Ecto neural progenitor cell (in vitro differentiated cells): ENCODE data around the gene KRTAP4-3.
"Not testable (repeated sequence)": the region's sequence is repeated elsewhere in the genome, so short reads cannot be mapped to it uniquely, and the experiment has no call there.

Experiments used
- DNase-seq: peaks from one replicate; pipeline ENCODE4 v3.0.0-alpha.2; 2018; ENCODE audit warnings: low spot score

Gene KRTAP4-3

DNA sequence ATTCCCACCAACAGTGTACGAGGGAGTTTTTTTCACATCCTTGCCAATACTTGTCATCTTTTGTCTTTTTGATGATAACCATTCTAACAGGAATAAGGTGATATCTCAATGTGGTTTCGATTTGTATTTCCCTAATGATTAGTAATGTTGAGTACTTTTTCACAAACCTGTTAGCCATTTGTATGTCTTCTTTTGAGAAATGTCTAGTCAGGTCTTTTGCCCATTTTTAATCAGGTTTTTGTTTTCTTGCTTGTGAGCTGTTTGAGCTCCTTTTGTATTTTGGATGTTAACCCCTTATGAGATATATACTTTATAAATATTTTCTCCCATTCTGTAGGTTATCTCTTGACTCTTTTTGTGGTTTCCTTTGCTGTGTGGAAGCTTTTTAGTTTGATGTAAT is 16.5 kb downstream of the KRTAP4-3 start:
- DNase-seq, result no peak

DNA sequence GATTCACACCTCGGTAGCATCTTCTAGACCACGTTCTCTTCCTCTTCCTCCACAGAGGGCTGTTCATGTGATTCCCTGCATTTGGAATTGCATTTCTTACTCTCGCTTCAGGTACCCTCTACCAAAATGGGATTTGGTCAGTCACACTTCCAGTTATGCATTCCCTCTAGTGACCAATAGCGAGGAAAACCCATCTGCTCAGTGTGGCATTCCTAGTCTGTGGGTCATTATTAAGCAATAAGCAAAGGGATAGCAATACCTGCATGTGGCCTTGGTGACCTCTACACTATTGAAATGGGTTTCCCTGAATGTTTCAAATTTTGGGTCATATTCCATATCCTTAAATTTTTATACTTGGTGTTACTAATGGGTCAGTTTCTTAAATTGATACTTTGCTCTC is 18.0 kb downstream of the KRTAP4-3 start:
- DNase-seq, result no peak

DNA sequence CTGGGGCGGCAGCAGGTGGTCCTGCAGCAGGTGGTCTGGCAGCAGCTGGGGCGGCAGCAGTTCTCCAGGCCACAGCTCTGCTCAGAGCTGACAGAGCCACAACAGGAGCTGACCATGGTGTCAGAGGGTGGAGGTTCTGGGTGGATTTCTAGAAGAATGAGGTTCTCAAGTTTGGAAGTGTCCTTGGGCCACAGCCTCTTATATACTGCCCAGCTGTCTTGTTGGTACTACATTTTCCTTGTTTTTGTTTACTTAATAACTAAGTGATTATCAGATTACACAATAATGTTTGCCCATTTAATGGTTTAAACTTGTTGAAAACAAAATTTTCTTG is 18.4 kb downstream of the KRTAP4-3 start, which contains the start of gene KRTAP4-5:
Gene KRTAP4-5, minus strand, starts transcription at position 174 of the 334 bp plus-strand sequence. Its CDS starts 58 bp downstream, at position 116.
- no peak for DNase-seq

DNA sequence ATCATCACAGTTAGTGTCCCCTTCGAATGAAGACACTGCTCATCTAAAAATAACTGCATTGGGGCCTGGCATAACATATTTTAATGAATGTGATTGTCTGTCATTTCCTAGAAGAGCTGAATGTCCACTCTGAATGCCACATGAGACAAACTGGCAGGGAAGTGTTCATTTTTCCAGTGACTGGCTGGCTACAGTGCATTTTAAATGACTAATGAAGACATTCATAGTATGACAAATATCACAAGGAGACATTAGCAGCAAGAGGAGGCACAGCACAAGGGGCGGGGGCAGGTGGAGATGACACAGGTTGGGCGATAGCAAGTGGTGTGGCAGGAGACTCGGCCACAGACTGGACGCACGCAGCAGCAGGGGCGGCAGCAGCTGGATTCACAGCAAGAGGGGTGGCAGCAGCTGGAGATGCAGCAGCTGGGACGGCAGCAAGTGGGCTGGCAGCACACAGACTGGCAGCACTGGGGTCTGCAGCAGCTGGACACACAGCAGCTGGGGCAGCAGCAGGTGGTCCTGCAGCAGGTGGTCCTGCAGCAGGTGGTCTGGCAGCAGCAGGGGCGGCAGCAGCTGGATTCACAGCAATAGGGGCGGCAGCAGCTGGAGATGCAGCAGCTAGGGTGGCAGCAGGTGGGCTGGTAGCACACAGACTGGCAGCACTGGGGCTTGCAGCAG is 18.9 kb downstream of the KRTAP4-3 start:
- not testable (repeated sequence) for DNase-seq

DNA sequence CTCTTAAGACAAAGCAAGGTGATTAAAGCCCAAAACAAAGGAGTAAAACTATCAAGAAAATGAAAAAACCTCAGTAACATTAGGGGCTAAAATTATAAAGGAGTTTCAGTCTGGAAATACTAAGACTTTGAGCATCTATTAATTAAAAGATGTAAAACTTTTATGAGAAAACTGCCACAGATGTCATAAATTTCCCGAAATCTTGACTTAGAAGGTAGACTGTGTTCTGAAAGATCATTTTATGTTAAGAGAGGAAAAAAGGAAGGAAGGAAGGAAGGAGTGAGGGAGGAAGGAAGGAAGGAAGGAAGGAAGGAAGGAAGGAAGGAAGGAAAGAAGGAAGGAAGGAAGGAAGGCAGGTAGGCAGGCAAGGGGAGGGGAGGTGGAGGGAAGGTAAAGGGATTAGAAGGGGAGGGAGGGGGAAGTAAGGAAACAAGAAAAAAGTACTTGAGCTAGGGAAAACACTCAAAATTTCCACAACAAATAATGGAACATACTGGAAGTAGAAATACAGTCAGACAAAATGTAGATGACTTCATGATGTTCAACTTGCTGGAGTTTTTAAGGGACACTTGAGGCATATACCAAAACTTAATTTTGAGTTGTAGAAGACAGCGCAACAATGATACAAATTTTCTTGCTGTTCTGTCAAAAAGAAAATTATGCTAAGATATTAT is 20.4 kb downstream of the KRTAP4-3 start:
- no peak for DNase-seq

DNA sequence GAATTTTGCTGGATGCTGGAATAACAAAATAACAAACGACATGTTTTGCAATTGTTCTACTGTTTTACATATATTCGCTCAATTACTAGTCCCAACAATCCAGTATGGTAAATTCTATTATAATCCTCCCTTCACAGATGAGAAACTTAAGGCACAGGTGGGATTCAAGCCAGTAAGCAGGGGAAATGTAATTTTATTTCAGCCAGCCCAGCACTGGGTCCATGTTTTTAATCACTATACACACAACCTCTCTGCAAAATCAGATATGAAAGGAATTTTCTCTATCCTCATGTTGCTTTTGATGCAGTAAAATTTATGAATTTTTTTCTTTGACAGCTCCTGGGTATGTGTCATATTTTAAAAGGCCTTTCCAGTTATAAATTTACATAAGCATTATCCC is 22.8 kb downstream of the KRTAP4-3 start:
- no peak for DNase-seq

DNA sequence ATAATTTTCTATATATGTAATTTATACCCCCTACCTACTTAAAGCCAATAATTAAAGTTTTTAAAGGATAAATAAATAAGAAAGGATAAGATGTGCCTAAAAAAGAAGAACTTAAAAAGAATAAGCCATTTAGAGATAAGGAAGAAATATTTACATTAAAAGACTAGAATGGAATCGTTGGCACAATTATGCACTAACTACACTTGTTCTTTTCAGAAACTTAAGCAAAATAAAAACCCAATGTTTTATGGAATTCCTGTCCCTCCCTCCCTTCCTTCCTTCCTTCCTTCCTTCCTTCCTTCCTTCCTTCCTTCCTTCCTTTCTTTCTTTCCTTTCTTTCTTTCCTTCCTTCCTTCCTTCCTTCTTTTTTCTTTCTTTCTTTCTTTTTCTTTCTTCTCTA is 23.2 kb downstream of the KRTAP4-3 start:
- no peak for DNase-seq

DNA sequence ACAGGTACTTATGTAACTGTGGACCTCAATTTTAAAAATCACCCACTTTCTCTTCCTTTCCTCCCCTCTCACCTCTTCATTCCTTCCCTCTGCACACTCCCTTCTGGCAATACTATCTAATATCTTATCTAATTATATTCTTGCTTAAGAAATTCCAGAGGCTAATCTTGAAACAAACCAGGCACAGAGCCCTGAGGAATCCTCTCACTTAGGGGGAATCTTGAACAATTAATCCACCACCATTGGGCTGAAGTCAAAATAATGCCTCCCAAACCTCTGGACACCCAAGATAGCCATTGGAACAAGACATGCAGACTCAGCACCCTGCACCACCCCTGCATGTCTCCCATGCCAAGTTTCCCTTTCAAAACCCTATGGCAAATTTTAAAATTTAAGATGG is 26.7 kb downstream of the KRTAP4-3 start:
- DNase-seq, result no peak

DNA sequence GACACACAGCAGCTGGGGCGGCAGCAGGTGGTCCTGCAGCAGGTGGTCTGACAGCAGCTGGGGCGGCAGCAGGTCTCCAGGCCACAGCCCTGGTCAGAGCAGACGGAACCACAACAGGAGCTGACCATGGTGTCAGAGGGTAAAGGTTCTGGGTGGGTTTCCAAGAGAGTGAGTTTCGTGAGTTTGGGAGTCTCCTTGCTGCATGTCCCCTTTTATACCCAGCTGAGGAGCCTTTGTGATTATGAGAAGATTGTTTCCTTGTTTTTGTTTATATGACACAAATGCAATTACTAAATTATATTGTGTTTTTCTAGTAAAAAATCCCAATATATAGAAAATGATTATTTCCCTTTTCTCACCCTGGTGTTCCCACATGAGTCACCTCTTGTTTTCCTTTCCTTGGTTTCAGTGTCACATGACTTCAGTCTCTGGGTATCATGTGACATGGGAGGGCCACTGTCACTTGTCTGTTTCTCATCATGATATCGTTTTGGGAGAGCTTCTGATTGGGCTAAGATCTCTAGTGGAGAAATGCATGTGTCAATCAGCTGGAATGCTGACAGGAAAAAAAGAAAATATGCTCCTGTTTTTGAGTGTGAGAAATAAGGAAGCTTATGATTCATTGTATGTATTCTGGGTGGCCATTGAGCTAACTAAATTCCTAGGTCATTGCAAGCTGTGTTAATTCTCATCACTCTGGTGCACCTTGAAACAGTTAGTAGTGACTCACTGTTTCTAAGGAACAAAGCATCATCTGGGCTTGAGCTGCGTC is 27.5 kb downstream of the KRTAP4-3 start, which contains the start of gene KRTAP4-6:
Gene KRTAP4-6, minus strand, starts transcription at position 185 of the 772 bp plus-strand sequence. Its CDS starts 57 bp downstream, at position 128.
- no peak for DNase-seq

DNA sequence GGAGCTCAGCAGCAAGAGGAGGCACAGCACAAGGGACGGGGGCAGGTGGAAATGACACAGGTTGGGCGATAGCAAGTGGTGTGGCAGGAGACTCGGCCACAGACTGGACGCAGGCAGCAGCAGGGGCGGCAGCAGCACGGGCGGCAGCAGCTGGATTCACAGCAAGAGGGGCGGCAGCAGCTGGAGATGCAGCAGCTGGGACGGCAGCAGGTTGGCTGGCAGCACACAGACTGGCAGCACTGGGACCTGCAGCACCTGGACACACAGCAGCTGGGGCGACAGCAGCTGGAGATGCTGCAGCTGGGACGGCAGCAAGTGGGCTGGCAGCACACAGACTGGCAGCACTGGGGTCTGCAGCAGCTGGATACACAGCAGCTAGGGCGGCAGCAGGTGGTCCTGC is 28.2 kb downstream of the KRTAP4-3 start:
- not testable (repeated sequence) for DNase-seq

DNA sequence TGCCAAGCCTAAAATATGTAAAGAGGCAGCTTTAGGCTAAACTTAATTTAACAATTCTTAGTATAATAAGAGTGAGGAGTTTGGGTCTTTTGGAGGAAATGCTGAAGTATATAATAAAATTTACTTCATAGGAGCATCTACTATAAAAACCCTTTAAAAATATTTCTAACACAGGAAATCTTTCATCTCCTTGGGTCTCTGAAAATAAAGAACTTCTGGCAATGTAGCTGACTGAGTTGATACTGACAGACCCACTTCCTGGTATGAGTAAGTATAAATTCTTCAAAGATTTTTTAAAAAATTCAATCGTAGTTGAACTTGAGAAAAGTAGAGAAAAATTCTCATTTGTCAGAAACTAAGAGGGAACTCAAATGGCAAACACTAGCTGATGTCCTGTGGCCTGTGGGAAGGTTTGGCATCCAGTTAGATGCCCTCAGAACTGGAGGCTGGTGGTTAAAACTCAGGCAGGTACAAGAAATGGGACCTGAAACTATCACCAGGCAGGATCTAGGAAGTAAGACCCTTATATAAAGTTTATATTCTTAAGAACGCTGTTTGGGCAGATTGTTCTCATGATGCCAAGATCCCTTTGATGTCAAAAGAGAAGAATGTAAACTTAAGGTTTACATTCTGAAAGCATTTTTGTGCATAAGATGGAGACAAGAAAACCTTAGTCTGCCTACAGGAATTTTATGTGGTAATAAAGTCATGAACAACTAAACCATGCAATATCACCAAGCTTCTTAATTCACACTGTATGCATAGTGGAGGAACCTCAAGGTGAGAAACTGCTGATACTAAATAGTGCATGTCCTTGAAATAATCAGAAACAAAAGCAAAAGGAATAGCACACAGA is 33.9 kb downstream of the KRTAP4-3 start:
- no peak for DNase-seq

DNA sequence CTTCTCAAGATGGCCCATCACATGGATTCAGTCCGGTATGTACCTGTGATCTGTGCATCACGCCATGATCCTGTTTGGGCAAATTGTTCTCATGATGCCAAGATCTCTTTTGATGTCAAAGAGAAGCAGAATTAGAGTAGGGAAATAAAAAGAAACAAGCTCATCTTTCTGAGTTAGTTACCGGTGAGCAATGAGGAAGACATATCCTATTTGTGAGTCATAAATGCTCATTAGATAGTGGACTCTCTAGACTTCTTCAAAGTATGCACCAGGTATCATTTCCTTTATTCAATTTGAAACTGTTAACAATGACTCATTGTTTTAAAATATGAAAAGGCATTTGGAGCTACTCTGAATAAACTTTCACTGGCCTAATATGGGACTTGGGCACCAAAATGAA is 36.0 kb downstream of the KRTAP4-3 start:
- DNase-seq, result no peak

DNA sequence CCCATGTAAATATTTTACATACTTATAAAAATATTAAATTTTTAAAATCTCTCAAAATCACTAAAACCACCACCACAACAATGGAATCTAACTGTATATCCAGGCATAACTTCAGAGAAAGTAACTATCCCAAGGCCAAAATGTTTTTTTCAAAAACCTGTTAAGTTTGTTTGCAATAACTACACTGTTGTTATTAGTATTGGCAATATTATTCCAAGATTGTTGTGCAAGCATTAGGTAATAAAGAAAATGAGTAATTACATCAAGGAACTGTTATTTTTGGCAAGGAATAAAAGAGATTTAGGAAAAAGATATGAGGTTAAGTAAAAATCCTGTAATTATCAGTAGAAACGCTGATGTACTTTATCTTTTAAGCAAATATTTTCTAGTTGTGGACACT is 40.6 kb downstream of the KRTAP4-3 start:
- DNase-seq, result no peak

DNA sequence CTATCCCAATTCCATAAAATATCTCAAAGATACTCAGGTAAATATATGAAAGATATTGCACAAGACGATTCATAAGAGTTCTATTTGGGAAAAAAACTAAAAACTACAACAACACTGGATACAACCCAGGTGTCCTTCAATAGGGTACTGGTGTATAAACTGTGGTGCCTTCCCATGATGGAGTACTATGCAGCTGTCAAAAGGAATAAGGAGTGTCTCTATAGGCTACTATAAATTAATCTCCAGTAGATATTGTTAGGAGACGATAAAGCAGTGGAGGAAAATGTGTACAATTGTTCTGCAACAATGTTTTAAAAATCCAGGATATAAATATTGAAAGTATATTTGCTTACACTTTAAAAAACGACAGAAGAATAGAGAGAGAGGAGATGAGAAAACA is 41.6 kb downstream of the KRTAP4-3 start:
- no peak for DNase-seq

DNA sequence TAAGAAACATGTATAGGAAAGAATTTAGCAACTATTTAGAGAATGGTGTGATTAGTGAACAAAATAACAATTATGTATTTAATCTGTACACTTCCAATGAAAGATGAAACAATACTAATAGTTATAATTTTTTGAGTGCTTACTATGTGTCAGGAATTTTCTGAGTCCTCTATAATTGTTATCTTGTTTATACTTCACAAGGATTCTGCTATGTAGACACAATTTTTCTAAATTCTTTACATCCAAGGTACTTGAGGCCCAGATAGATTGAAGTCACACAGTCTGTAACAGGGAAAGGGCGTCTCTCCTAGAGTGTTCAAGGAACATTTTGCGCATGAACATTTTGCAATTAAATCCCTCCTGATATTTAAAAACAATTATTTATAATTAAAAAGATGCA is 43.0 kb downstream of the KRTAP4-3 start:
- no peak for DNase-seq

DNA sequence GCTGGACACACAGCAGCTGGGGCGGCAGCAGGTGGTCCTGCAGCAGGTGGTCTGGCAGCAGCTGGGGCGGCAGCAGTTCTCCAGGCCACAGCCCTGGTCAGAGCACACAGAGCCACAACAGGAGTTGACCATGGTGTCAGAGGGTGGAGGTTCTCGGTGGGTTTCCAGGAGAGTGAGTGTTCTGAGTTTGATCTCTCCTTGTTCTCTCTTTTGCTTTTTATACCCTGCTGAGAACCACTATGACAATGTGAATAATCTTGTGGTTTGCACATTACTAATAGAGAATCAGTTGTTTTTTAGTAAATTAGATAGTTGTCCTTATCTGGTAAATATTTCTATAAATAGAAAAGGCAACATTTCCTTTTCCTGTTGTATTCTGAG is 44.0 kb downstream of the KRTAP4-3 start, which contains the start of gene KRTAP4-12:
Gene KRTAP4-12, minus strand, starts transcription at position 192 of the 381 bp plus-strand sequence. Its CDS starts 60 bp downstream, at position 132.
- not testable (repeated sequence) for DNase-seq

DNA sequence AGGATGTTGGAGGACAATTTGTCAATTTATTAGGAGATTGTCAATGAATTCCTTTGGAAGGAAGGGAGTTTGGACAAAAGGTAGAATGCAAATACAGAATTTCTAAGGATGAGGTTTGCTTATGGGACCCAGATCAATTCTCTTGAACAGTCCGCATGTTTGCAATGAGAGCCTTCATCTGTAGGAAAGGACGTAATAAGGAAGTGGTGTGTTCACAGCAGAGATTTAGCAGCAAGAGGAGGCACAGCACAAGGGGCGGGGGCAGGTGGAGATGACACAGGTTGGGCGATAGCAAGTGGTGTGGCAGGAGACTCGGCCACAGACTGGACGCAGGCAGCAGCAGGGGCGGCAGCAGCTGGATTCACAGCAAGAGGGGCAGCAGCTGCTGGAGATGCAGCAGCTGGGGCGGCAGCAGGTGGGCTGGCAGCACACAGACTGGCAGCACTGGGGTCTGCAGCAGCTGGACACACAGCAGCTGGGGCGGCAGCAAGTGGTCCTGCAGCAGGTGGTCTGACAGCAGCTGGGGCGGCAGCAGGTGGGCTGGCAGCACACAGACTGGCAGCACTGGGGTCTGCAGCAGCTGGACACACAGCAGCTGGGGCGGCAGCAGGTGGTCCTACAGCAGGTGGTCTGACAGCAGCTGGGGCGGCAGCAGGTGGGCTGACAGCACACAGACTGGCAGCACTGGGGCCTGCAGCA is 44.6 kb downstream of the KRTAP4-3 start:
- not testable (repeated sequence) for DNase-seq

DNA sequence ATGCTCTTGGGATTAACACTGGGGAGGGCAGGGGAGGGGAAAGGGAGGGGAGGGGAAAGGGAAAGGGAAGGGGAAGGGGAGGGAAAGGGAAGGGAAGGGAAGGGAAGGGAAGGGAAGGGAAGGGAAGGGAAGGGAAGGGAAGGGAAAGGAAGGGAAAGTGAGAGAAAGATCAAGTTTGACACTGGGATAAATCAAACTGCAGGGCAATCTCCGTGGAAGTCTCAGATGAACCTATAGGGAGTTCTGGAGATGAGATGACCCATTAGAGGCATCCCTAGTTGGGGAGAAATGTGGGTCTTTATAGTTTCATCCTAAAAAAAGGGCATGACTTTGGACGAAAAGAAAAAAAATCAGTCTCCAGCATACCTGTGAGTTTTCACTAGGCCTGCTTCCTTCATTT is 46.3 kb downstream of the KRTAP4-3 start:
- DNase-seq, result no peak

DNA sequence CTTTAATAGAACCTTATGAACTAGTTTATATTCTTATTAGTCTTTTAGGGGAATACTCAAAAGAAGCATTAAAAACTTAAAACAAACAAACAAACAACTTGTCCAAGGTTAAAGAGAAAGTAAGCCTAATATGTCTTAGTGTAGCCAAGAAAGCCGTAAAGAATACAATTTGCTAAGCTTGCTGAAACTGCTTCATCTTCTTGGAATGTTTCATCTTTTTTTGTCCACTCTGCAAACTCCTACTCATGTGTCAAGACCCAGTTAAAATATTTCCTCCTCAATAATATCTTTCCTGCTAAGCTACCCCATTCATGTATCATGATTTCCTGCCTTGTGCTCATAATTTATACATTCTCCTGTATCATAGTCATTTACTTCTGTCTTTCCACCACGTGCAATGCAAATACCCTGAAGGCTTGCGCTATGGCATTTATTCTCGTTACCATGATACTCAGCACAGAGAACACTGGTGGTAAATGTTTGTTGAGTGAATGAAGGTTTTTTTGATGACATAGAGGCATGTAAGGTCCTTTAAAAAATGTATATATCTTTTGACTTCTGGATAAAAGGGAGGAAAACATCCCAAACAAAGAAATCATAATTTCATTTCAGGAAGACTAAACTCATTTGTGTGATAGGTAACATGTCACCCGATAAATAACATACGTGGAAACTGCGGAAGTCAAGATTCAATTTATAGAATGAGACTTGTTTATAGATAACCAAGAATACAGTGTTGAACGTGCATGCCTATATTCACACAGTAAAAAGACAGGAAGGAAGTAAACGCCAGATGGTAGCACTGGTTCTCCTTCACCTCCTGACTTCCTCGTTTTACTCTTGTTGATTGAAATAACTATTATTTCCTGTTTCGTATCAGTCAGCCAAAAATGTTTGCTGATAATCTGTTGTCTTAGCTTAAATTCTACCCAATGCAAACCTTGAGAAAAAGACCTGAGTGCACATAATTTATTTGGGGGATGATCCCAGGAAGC is 48.0 kb downstream of the KRTAP4-3 start:
- DNase-seq, result not testable (repeated sequence)

DNA sequence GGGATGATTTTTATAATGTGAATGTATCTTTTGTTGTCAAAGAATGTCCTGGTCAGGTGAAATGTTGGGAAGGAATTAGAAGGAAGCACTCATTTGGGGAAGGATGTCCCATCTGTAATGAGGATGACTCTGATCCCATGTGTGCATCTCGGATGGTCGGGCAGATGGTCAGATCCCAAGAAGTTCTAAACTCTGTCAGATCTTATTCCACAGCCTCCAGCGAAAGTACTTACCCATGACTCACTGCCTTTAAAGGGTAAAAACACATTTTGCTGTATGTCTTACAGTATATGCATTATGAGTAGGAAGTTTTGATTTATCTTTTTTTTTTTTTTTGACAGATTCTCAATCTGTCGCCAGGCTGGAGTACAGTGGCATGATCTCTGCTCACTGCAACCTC is 49.3 kb downstream of the KRTAP4-3 start:
- DNase-seq, result no peak
